ENCODE results near the gene SPTA1.
"Not testable (repeated sequence)": the region's sequence is repeated elsewhere in the genome, so short reads cannot be mapped to it uniquely, and the experiment has no call there.

Gene SPTA1

GRCh38 chr1:158686111-158687009 is at the start of gene SPTA1:
TSS of gene SPTA1 (minus strand) at chr1:158686715. CDS start at chr1:158686517, 198 bp downstream.
- no peak for DNase-seq (ENCODE audit: low read depth)

- DNase-seq (ENCODE audit: low read depth) = no peak
Observed at GRCh38 chr1:158735848-158736247, 49.3 kb upstream of the SPTA1 start.

- no peak for DNase-seq (ENCODE audit: low read depth)
Observed at GRCh38 chr1:158732524-158732923, 46.0 kb upstream of the SPTA1 start.

- no peak for DNase-seq (ENCODE audit: low read depth)
Observed at GRCh38 chr1:158731707-158732106, 45.2 kb upstream of the SPTA1 start.

GRCh38 chr1:158730453-158730852 is 43.9 kb upstream of the SPTA1 start:
- DNase-seq (ENCODE audit: low read depth) = no peak

- no peak for DNase-seq (ENCODE audit: low read depth)
Observed at GRCh38 chr1:158728510-158729225, 42.2 kb upstream of the SPTA1 start.

GRCh38 chr1:158724442-158724841 is 37.9 kb upstream of the SPTA1 start:
- DNase-seq (ENCODE audit: low read depth) = no peak

GRCh38 chr1:158720620-158721019 is 34.1 kb upstream of the SPTA1 start, which contains the start of gene OR6K3:
TSS of gene OR6K3 (minus strand) at chr1:158720720. CDS start at chr1:158718115, 2,605 bp downstream.
- DNase-seq (ENCODE audit: low read depth) = no peak

- no peak for DNase-seq (ENCODE audit: low read depth)
Observed at GRCh38 chr1:158719664-158720063, 33.1 kb upstream of the SPTA1 start.

- DNase-seq (ENCODE audit: low read depth) = no peak
Observed at GRCh38 chr1:158717344-158717743, 30.8 kb upstream of the SPTA1 start.

GRCh38 chr1:158716335-158716734 is 29.8 kb upstream of the SPTA1 start:
- DNase-seq (ENCODE audit: low read depth) = no peak

- DNase-seq (ENCODE audit: low read depth) = no peak
Observed at GRCh38 chr1:158714754-158715153, 28.2 kb upstream of the SPTA1 start.

- DNase-seq (ENCODE audit: low read depth) = no peak
Observed at GRCh38 chr1:158711098-158711497, 24.6 kb upstream of the SPTA1 start.

- no peak for DNase-seq (ENCODE audit: low read depth)
Observed at GRCh38 chr1:158706096-158706495, 19.6 kb upstream of the SPTA1 start.

- DNase-seq (ENCODE audit: low read depth) = no peak
Observed at GRCh38 chr1:158700552-158700951, 14.0 kb upstream of the SPTA1 start, which contains the start of gene OR6K2. TSS of gene OR6K2 (minus strand) at chr1:158700652. CDS start at chr1:158700652, 0 bp downstream.

GRCh38 chr1:158694596-158694995 is 8.1 kb upstream of the SPTA1 start:
- DNase-seq (ENCODE audit: low read depth) = no peak

- no peak for DNase-seq (ENCODE audit: low read depth)
Observed at GRCh38 chr1:158692356-158692755, 5.8 kb upstream of the SPTA1 start.

- no peak for DNase-seq (ENCODE audit: low read depth)
Observed at GRCh38 chr1:158691907-158692306, 5.4 kb upstream of the SPTA1 start.

- not testable (repeated sequence) for DNase-seq (ENCODE audit: low read depth)
Observed at GRCh38 chr1:158691149-158691548, 4.6 kb upstream of the SPTA1 start.

GRCh38 chr1:158689875-158690274 is 3.4 kb upstream of the SPTA1 start:
- DNase-seq (ENCODE audit: low read depth) = no peak

- no peak for DNase-seq (ENCODE audit: low read depth)
Observed at GRCh38 chr1:158689110-158689509, 2.6 kb upstream of the SPTA1 start.

GRCh38 chr1:158688343-158688742 is 1.8 kb upstream of the SPTA1 start:
- DNase-seq (ENCODE audit: low read depth) = not testable (repeated sequence)

- no peak for DNase-seq (ENCODE audit: low read depth)
Observed at GRCh38 chr1:158687037-158687436, 522 bp upstream of the SPTA1 start.
